ENCODE measurements around the gene FJX1. TPM values are rescaled to one million over a fixed set of nuclear protein-coding genes. Genes with fewer than 3 reads are reported as not detected.

The FJX1 gene
- total RNA-seq, 1 experiment from 2014 or later = 13.7 TPM

DNA sequence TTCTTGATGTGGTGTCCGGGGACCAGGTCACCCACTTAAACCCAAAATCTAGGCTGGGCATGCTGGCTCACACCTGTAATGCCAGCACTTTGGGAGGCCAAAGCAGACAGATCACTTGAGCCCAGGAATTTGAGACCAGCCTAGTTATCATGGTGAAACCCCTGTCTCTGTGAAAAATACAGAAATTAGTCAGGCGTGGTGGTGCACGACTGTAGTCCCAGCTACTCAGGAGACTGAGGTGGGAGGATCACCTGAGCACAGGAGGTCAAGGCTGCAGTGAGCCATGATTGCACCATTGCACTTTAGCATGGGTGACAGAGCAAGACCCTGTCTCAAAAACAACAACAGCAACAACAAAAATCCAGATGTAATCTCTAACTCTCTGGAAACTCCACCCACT lies 30.3 kb upstream of the FJX1 start:
- no peaks in the 10 kb centered on the region for H3K9me3 ChIP-seq (ENCODE audit: control insufficient read depth in 1 of 2, insufficient read depth in 1 of 2, low read depth in 1 of 2, low read length in 2 of 2)
- H3K36me3 ChIP-seq (ENCODE audit: control insufficient read depth in 1 of 2, insufficient read depth in 2 of 2, low read length in 2 of 2) = no peaks in the 10 kb centered on the region
- H3K79me2 ChIP-seq (ENCODE audit: insufficient read depth, low read length) = no peaks in the 10 kb centered on the region
- no peak overlapping the region for H2AFZ ChIP-seq (ENCODE audit: low read depth, low read length, poor library complexity, severe bottlenecking)
- ATAC-seq (no peak), DNase-seq (ENCODE audit: low read depth, low spot score) (no peak)
- H4K20me1 ChIP-seq (ENCODE audit: insufficient read depth) = no peaks in the 10 kb centered on the region
- ChIA-PET POLR2A (no interaction called here), CTCF (no interaction called here), RAD21 (ENCODE audit: low non-redundant PET in 1 of 2, low total read pairs in 2 of 2, uncharacterized antibody in 2 of 2, unreplicated experiment in 2 of 2) (no interaction called here)
- intact Hi-C loops (cut with micrococcal nuclease) = no loop called here
- H3K27ac ChIP-seq (ENCODE audit: low read depth, low read length) = no peak overlapping the region
- H3K4me3 ChIP-seq (replicated peaks in 1 of 2; ENCODE audit: low read depth in 1 of 2, low read length in 2 of 2) = no peak overlapping the region
- H3K9me2 ChIP-seq (ENCODE audit: insufficient read depth) = no peaks in the 10 kb centered on the region
- no peak overlapping the region for H3K9ac ChIP-seq (ENCODE audit: low read length)
- TF ChIP-seq SIN3A (IDR thresholded peaks at IDR 0.05; ENCODE audit: low read depth) (no peak), POLR2AphosphoS5 (IDR thresholded peaks at IDR 0.05; ENCODE audit: low read depth, low read length) (no peak)
- peaks cover 12% of the 10 kb centered on the region; the same call in 1 of the 2 replicates for H3K27me3 ChIP-seq (ENCODE audit: insufficient read depth, low read length)
- H3K4me1 ChIP-seq (ENCODE audit: control insufficient read depth in 1 of 2, insufficient read depth in 2 of 2, low read length in 2 of 2) = peaks cover 0 to 10% of the 10 kb centered on the region in 2 experiments; a peak in 2 of 4 replicates
- H3K4me2 ChIP-seq (ENCODE audit: low read length) = no peak overlapping the region
- BruUV-seq (replicated peaks) = no TSS peak

DNA sequence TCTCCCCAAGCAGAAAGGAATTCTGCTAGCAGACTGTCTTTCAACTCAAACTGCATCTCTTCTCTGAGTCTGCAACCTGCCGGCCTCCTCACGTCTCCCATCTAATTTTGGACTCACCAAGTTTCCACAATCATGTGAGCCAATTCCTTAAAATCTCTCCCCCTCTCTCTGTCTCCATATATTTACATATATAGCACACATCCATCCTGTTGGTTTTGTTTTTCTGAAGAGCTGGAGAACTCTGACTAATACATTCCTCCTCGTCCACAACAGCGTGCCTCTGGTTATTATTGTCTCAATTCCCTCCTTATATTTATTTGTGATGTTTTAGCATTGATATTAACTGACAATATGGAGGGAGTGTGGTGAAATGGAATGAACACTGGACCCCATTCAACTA lies 29.6 kb upstream of the FJX1 start:
- no peak for TF ChIP-seq POLR2A (IDR thresholded peaks at IDR 0.05; ENCODE audit: borderline replicate concordance, extremely low read depth, insufficient read depth, insufficient read length)
- TF ChIP-seq RAD21 (IDR thresholded peaks at IDR 0.05; ENCODE audit: low read depth) = no peak
- TF ChIP-seq ZFX (IDR thresholded peaks at IDR 0.05) = no peak
- no peak for TF ChIP-seq SRF (IDR thresholded peaks at IDR 0.05; ENCODE audit: low read depth)
- TF ChIP-seq ZNF274 (IDR thresholded peaks at IDR 0.05; ENCODE audit: low read depth, low read length) = no peak
- TF ChIP-seq CBX3 (IDR thresholded peaks at IDR 0.05; ENCODE audit: low read depth) = no peak
- no peak for TF ChIP-seq FOSL1 (IDR thresholded peaks at IDR 0.05; ENCODE audit: low read depth)
- no peak for TF ChIP-seq YY1 (IDR thresholded peaks at IDR 0.05; ENCODE audit: extremely low read depth, insufficient replicate concordance, low read depth, low read length)
- no peak for TF ChIP-seq TCF7L2 (IDR thresholded peaks at IDR 0.05; ENCODE audit: borderline replicate concordance, extremely low read depth, insufficient read depth, insufficient read length)
- no peak for TF ChIP-seq SIN3A (IDR thresholded peaks at IDR 0.05; ENCODE audit: low read depth)
- TF ChIP-seq JUND (IDR thresholded peaks at IDR 0.05) = no peak
- no peak for TF ChIP-seq EGR1 (IDR thresholded peaks at IDR 0.05; ENCODE audit: low read depth)
- TF ChIP-seq CEBPB (IDR thresholded peaks at IDR 0.05; ENCODE audit: low read depth) = no peak
- TF ChIP-seq ELF1 (IDR thresholded peaks at IDR 0.05; ENCODE audit: borderline replicate concordance, low read depth) = no peak
- no peaks in the 10 kb centered on the region for H4K20me1 ChIP-seq (ENCODE audit: insufficient read depth)
- no peak overlapping the region for H3K9ac ChIP-seq (ENCODE audit: low read length)
- no peak overlapping the region for H3K27ac ChIP-seq (ENCODE audit: low read depth, low read length)
- no peaks in the 10 kb centered on the region for H3K9me3 ChIP-seq (ENCODE audit: control insufficient read depth in 1 of 2, insufficient read depth in 1 of 2, low read depth in 1 of 2, low read length in 2 of 2)
- RAD21 ChIA-PET (ENCODE audit: low non-redundant PET in 1 of 2, low total read pairs in 2 of 2, uncharacterized antibody in 2 of 2, unreplicated experiment in 2 of 2) = no interaction called here
- CTCF ChIA-PET = no interaction called here
- peaks cover 0 to 15% of the 10 kb centered on the region in 2 experiments; a peak in 2 of 4 replicates for H3K4me1 ChIP-seq (ENCODE audit: control insufficient read depth in 1 of 2, insufficient read depth in 2 of 2, low read length in 2 of 2)
- no peaks in the 10 kb centered on the region for H3K79me2 ChIP-seq (ENCODE audit: insufficient read depth, low read length)
- H3K9me2 ChIP-seq (ENCODE audit: insufficient read depth) = no peaks in the 10 kb centered on the region
- H2AFZ ChIP-seq (ENCODE audit: low read depth, low read length, poor library complexity, severe bottlenecking) = no peak overlapping the region
- no TSS peak for BruUV-seq (replicated peaks)
- no peaks in the 10 kb centered on the region for H3K36me3 ChIP-seq (ENCODE audit: control insufficient read depth in 1 of 2, insufficient read depth in 2 of 2, low read length in 2 of 2)
- H3K4me3 ChIP-seq (replicated peaks in 1 of 2; ENCODE audit: low read depth in 1 of 2, low read length in 2 of 2) = no peak overlapping the region
- peaks cover 12% of the 10 kb centered on the region; the same call in 1 of the 2 replicates for H3K27me3 ChIP-seq (ENCODE audit: insufficient read depth, low read length)
- no peak for DNase-seq (ENCODE audit: low read depth, low spot score)
- ATAC-seq = no peak
- intact Hi-C loops (cut with micrococcal nuclease) = no loop called here
- H3K4me2 ChIP-seq (ENCODE audit: low read length) = no peak overlapping the region
- POLR2A ChIA-PET = no interaction called here
